B cell (primary cell): ENCODE results near the gene VIL1. TPM values are rescaled to one million over a fixed set of nuclear protein-coding genes. Genes with fewer than 3 reads are reported as not detected.

Experiments used
- ATAC-seq: fragments of 200-7000 bp; cut with Tn5 transposase; one replicate; pipeline ENCODE4 v1.10.0; 2021; ENCODE audit warnings: low read depth, mild to moderate bottlenecking, moderate number of reproducible peaks, moderate library complexity
- CTCF ChIA-PET: fragments of 350-600 bp; sonication (Branson Sonifier 250); formaldehyde crosslinking; loops from one replicate; lab custom pipeline; 2021; ENCODE audit warnings: antibody characterized with exemption, inconsistent platforms; lab: Charles Lee
- POLR2A ChIA-PET: fragments of 350-600 bp; sonication (Branson Sonifier 250); formaldehyde crosslinking; loops from one replicate; lab custom pipeline; 2021; ENCODE audit warnings: antibody characterized with exemption; lab: Charles Lee
- DNase-seq: peaks from one replicate; pipeline ENCODE4 v3.0.0; 2013
- H2AFZ ChIP-seq: 2 replicates; pipeline ENCODE4 v1.6.1; 2012; ENCODE audit warnings: mild to moderate bottlenecking, low read depth, low read length; ENCODE audit not compliant: insufficient read depth, poor library complexity, severe bottlenecking
- H3K27ac ChIP-seq, 2 donors: 1 replicate in 1 of 2; 2 replicates in 1 of 2; pipeline ENCODE4 v1.5.1; 2012 to 2013; ENCODE audit warnings: low read length in 2 of 2, mild to moderate bottlenecking in 2 of 2, moderate library complexity in 1 of 2
- H3K27me3 ChIP-seq, 4 experiments: fragments of 200-600 bp in 1 of 4; sonication (generic) in 1 of 4; replicated peaks in 1 of 4; 1 replicate in 2 of 4; 2 replicates in 2 of 4; pipeline versions ENCODE4 v1.6.1 to v1.7.0; 2013 to 2016; ENCODE audit warnings: low read length in 3 of 4, mild to moderate bottlenecking in 2 of 4, mixed read lengths in 1 of 4, moderate library complexity in 1 of 4; ENCODE audit not compliant: insufficient read depth in 4 of 4, control insufficient read depth in 3 of 4; ENCODE audit errors: control extremely low read depth in 1 of 4
- H3K36me3 ChIP-seq, 2 experiments: replicated peaks in 1 of 2; 1 replicate in 1 of 2; 2 replicates in 1 of 2; pipeline versions ENCODE4 v1.6.1 to v1.7.1; 2013; ENCODE audit warnings: low read length in 1 of 2; ENCODE audit not compliant: insufficient read depth in 2 of 2, control insufficient read depth in 1 of 2; ENCODE audit errors: control extremely low read depth in 1 of 2, extremely low read depth in 1 of 2
- H3K4me1 ChIP-seq, 2 donors: fragments of 200-600 bp in 1 of 2; sonication (generic) in 1 of 2; 1 replicate in 1 of 2; 2 replicates in 1 of 2; pipeline versions ENCODE4 v1.5.1 to v1.6.1; 2013 to 2017; ENCODE audit warnings: low read length in 2 of 2; ENCODE audit not compliant: control insufficient read depth in 2 of 2, insufficient read depth in 2 of 2
- H3K4me2 ChIP-seq: replicated peaks from 2 replicates; pipeline ENCODE3; 2012; ENCODE audit warnings: mild to moderate bottlenecking, low read depth, low read length; ENCODE audit not compliant: poor library complexity, severe bottlenecking
- H3K4me3 ChIP-seq, 5 experiments: fragments of 200-600 bp in 1 of 5; sonication (generic) in 1 of 5; 1 replicate in 3 of 5; 2 replicates in 2 of 5; pipeline versions ENCODE4 v1.5.1 to v1.7.0; 2011 to 2016; ENCODE audit warnings: low read length in 4 of 5, mild to moderate bottlenecking in 4 of 5, low read depth in 2 of 5, control low read depth in 1 of 5, moderate library complexity in 1 of 5; ENCODE audit not compliant: insufficient read depth in 1 of 5; ENCODE audit errors: control extremely low read depth in 1 of 5, extremely low read depth in 1 of 5
- H3K79me2 ChIP-seq: fragments of 200-600 bp; sonication (generic); one replicate; pipeline ENCODE4 v1.6.0; 2016; ENCODE audit warnings: low read length; ENCODE audit not compliant: control insufficient read depth, insufficient read depth
- H3K9ac ChIP-seq: fragments of 200-600 bp; sonication (generic); 2 replicates; pipeline ENCODE4 v1.6.1; 2017; ENCODE audit warnings: mild to moderate bottlenecking, low read length, moderate library complexity
- H3K9me3 ChIP-seq, 3 donors: one replicate each; pipeline versions ENCODE4 v1.6.1 to v1.7.1; 2013; ENCODE audit warnings: low read length in 2 of 3; ENCODE audit not compliant: control insufficient read depth in 2 of 3, insufficient read depth in 1 of 3; ENCODE audit errors: control extremely low read depth in 1 of 3
- H4K20me1 ChIP-seq: 2 replicates; pipeline ENCODE4 v1.6.0; 2012; ENCODE audit warnings: mild to moderate bottlenecking, low read length; ENCODE audit not compliant: insufficient read depth, control insufficient read depth, poor library complexity, severe bottlenecking
- H3K27ac Mint-ChIP-seq: one replicate; pipeline ENCODE4 v1.8.0; 2021; ENCODE audit warnings: mixed read lengths
- H3K27me3 Mint-ChIP-seq: one replicate; pipeline ENCODE4 v1.8.0; 2021; ENCODE audit warnings: mixed read lengths
- H3K4me1 Mint-ChIP-seq: one replicate; pipeline ENCODE4 v1.8.0; 2021; ENCODE audit warnings: mixed read lengths
- H3K4me3 Mint-ChIP-seq: one replicate; pipeline ENCODE4 v1.8.0; 2021; ENCODE audit warnings: mixed read lengths
- H3K9me3 Mint-ChIP-seq: one replicate; pipeline ENCODE4 v1.8.0; 2022; ENCODE audit warnings: mixed read lengths; ENCODE audit not compliant: insufficient read depth
- EZH2 ChIP-seq: IDR thresholded peaks from 2 replicates; pipeline ENCODE4 v1.6.1; 2012; ENCODE audit warnings: borderline replicate concordance, low read depth, mild to moderate bottlenecking, moderate library complexity, low read length; ENCODE audit not compliant: insufficient read depth, poor library complexity, severe bottlenecking
- WGBS: methylation state at CpG from one replicate; pipeline ENCODE4 v1.1.5; 2013; ENCODE audit warnings: missing lambda C conversion rate; ENCODE audit not compliant: insufficient coverage; 5-methylcytosine and 5-hydroxymethylcytosine counted together
- intact Hi-C: fragments of 100-400 bp; cut with micrococcal nuclease; formaldehyde crosslinking; loops from one replicate; pipeline ENCODE4 v1.10.0; 2022
- polyA plus RNA-seq: library from polyadenylated mRNA; depleted of rRNA; stranded (reverse); fragments of >200 nt; gene quantifications from 2 replicates; pipeline ENCODE4 v1.2.3, GENCODE V29; 2012
- total RNA-seq, 2 donors: library from RNA; stranded (reverse); fragments of 120-200 nt in 1 of 2; gene quantifications; 1 replicate in 1 of 2; 2 replicates in 1 of 2; pipeline versions ENCODE4 v1.2.3 to v1.2.4, GENCODE V29; 2013 to 2022
- TF ChIP-seq, protein P1 (sequence below): fragments of 200-600 bp; IDR thresholded peaks from one replicate; pipeline ENCODE4 v1.8.0; 2022; ENCODE audit warnings: antibody characterized with exemption, mild to moderate bottlenecking

VIL1 gene
- total and polyA plus RNA-seq, 2 donors (not counting 1 experiment from before 2014, with no cell fraction given) = not detected

DNA sequence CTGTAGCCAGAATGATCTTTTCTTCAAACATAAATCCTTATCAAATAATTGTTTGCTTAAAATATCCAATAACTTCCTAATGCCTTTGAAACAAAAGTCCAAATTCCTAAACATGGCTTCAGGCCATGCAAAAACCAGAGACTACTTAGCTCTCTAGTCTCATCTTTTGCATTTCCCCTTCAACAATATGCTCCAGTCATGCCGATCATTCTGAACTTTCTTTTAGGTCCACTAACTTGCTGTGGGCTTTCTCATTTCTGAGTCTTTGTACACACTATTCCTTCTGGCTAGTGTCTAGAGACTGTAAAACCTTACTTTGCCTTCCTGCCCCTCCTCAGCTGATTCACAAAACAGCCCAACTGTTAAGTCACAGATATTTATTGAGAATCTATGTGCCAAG is 51.5 kb downstream of the VIL1 start:
- TF ChIP-seq, protein P1, sequence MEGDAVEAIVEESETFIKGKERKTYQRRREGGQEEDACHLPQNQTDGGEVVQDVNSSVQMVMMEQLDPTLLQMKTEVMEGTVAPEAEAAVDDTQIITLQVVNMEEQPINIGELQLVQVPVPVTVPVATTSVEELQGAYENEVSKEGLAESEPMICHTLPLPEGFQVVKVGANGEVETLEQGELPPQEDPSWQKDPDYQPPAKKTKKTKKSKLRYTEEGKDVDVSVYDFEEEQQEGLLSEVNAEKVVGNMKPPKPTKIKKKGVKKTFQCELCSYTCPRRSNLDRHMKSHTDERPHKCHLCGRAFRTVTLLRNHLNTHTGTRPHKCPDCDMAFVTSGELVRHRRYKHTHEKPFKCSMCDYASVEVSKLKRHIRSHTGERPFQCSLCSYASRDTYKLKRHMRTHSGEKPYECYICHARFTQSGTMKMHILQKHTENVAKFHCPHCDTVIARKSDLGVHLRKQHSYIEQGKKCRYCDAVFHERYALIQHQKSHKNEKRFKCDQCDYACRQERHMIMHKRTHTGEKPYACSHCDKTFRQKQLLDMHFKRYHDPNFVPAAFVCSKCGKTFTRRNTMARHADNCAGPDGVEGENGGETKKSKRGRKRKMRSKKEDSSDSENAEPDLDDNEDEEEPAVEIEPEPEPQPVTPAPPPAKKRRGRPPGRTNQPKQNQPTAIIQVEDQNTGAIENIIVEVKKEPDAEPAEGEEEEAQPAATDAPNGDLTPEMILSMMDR = no peak
- TF ChIP-seq EZH2 = no peak
- H3K9ac ChIP-seq = peak overlapping the region; percentile 5
- H3K27ac ChIP-seq = peak overlapping the region; percentile 63 to 67
- POLR2A ChIA-PET = no interaction called here
- H3K27me3 Mint-ChIP-seq = no peaks in the 10 kb centered on the region
- H3K4me1 Mint-ChIP-seq = peaks cover 34% of the 10 kb centered on the region
- intact Hi-C loops = no loop called here
- ATAC-seq = no peak
- 0% methylated on average over 1 of the region's 1 CpG for WGBS
- peaks cover 26 to 28% of the 10 kb centered on the region in 2 donors for H3K4me1 ChIP-seq
- H3K36me3 ChIP-seq = peaks cover 2 to 8% of the 10 kb centered on the region in 2 experiments
- peak overlapping the region; percentile 93 for H3K27ac Mint-ChIP-seq
- no peaks in the 10 kb centered on the region for H3K9me3 ChIP-seq
- peak overlapping the region; percentile 46 for H3K4me2 ChIP-seq
- H3K4me3 Mint-ChIP-seq = peak overlapping the region; percentile 18
- CTCF ChIA-PET = interaction anchor here (0.6 kb wide), 1 partner anchor 8 kb away, joined by 4 read pairs; no protein-coding TSS in a partner anchor
- no peak overlapping the region for H3K4me3 ChIP-seq
- no peaks in the 10 kb centered on the region for H3K27me3 ChIP-seq
- H3K9me3 Mint-ChIP-seq = no peaks in the 10 kb centered on the region
- peak; percentile 34 for DNase-seq
- H4K20me1 ChIP-seq = no peaks in the 10 kb centered on the region
- peak overlapping the region; percentile 57 for H2AFZ ChIP-seq
- no peaks in the 10 kb centered on the region for H3K79me2 ChIP-seq

DNA sequence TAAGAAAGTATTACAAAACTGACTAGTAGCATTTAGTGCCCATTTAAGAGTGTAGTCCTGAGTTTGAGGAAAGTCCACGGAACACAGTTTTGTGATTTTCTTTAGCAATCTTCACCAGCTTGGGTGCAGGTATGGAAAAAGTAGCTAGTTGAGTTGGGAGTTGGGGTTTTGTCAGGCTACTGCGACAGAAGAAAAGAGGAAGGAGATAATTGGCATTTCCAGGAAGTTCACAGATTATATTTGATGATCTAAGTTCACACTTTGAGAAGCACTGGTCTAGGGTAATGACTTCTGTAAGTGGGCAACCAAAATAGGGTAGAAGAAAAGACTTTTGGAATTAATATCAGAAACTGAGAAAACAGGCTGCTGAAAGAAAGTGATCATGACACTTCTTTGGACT is 52.1 kb downstream of the VIL1 start:
- H3K36me3 ChIP-seq = peaks cover 2 to 8% of the 10 kb centered on the region in 2 experiments
- peak overlapping the region; percentile 63 to 67 for H3K27ac ChIP-seq
- DNase-seq (peak; percentile 53), ATAC-seq (peak; percentile 36)
- peak overlapping the region; percentile 5 for H3K9ac ChIP-seq
- H3K4me3 ChIP-seq = no peak overlapping the region
- WGBS = 39% methylated on average over 2 of the region's 2 CpGs
- intact Hi-C loops = no loop called here
- H3K4me1 Mint-ChIP-seq = peaks cover 34% of the 10 kb centered on the region
- ChIA-PET CTCF (interaction anchor here (0.6 to 1.1 kb wide), 4 partner anchors 9 to 47 kb away, joined by 3 to 4 read pairs (median 3); no protein-coding TSS in a partner anchor), POLR2A (no interaction called here)
- H2AFZ ChIP-seq = peak overlapping the region; percentile 57
- no peaks in the 10 kb centered on the region for H3K9me3 Mint-ChIP-seq
- no peaks in the 10 kb centered on the region for H3K79me2 ChIP-seq
- H3K9me3 ChIP-seq = no peaks in the 10 kb centered on the region
- no peaks in the 10 kb centered on the region for H3K27me3 ChIP-seq
- peak overlapping the region; percentile 93 for H3K27ac Mint-ChIP-seq
- H4K20me1 ChIP-seq = no peaks in the 10 kb centered on the region
- H3K4me3 Mint-ChIP-seq = peak overlapping the region; percentile 36
- no peaks in the 10 kb centered on the region for H3K27me3 Mint-ChIP-seq
- H3K4me2 ChIP-seq = peak overlapping the region; percentile 46
- peaks cover 26 to 28% of the 10 kb centered on the region in 2 donors for H3K4me1 ChIP-seq
- no peak for TF ChIP-seq EZH2
- TF ChIP-seq, protein P1 = no peak
